Neural progenitor cell (in vitro differentiated cells): ENCODE results near the gene PLA2G5. TPM values are rescaled to one million over a fixed set of nuclear protein-coding genes. Genes with fewer than 3 reads are reported as not detected.
A peak's percentile ranks its signal among the peaks of the same experiment; 100 is the strongest.

Experiments
- DNase-seq: peaks from one replicate; pipeline ENCODE4 v3.0.0-alpha.2; 2016; ENCODE audit warnings: low spot score
- H2AFZ ChIP-seq: fragments of 200-600 bp; sonication (generic); replicated peaks from 2 replicates; pipeline ENCODE4 v1.6.1; 2016; ENCODE audit warnings: antibody characterized with exemption
- H3F3A ChIP-seq: fragments of 200-600 bp; sonication (generic); 2 replicates; pipeline ENCODE4 v1.6.1; 2016; ENCODE audit warnings: antibody characterized with exemption, low read depth
- H3K27ac ChIP-seq: fragments of 200-600 bp; sonication (generic); 2 replicates; pipeline ENCODE4 v1.5.1; 2016; ENCODE audit warnings: mild to moderate bottlenecking
- H3K27me3 ChIP-seq: fragments of 200-600 bp; sonication (generic); 2 replicates; pipeline ENCODE4 v1.6.1; 2016; ENCODE audit warnings: mild to moderate bottlenecking, moderate library complexity
- H3K36me3 ChIP-seq: fragments of 200-600 bp; sonication (generic); 2 replicates; pipeline ENCODE4 v1.5.1; 2016
- H3K4me1 ChIP-seq: fragments of 200-600 bp; sonication (generic); 2 replicates; pipeline ENCODE4 v1.6.1; 2016; ENCODE audit warnings: mixed run types
- H3K4me2 ChIP-seq: fragments of 200-600 bp; sonication (generic); 2 replicates; pipeline ENCODE4 v1.6.1; 2016
- H3K4me3 ChIP-seq: fragments of 200-600 bp; sonication (generic); 2 replicates; pipeline ENCODE4 v1.5.1; 2016
- H3K79me2 ChIP-seq: fragments of 200-600 bp; sonication (generic); 2 replicates; pipeline ENCODE4 v1.6.1; 2016; ENCODE audit warnings: low read depth
- H3K9ac ChIP-seq: fragments of 200-600 bp; sonication (generic); 2 replicates; pipeline ENCODE4 v1.6.1; 2016
- H3K9me3 ChIP-seq: fragments of 200-600 bp; sonication (generic); 2 replicates; pipeline ENCODE4 v1.5.1; 2016; ENCODE audit warnings: low read depth
- H4K20me1 ChIP-seq: fragments of 200-600 bp; sonication (generic); 2 replicates; pipeline ENCODE4 v1.6.1; 2016; ENCODE audit warnings: low read depth
- H3K27ac Mint-ChIP-seq: 3 replicates; pipeline ENCODE4 v1.8.0; 2021; ENCODE audit warnings: mixed read lengths
- H3K27me3 Mint-ChIP-seq: 2 replicates; pipeline ENCODE4 v1.8.0; 2022; ENCODE audit warnings: low read depth, mild to moderate bottlenecking, inconsistent platforms, moderate library complexity, mixed read lengths; ENCODE audit not compliant: insufficient read depth
- H3K36me3 Mint-ChIP-seq: 3 replicates; pipeline ENCODE4 v1.8.0; 2021; ENCODE audit warnings: mixed read lengths
- H3K4me1 Mint-ChIP-seq: 3 replicates; pipeline ENCODE4 v1.8.0; 2021; ENCODE audit warnings: mixed read lengths
- H3K4me3 Mint-ChIP-seq: 3 replicates; pipeline ENCODE4 v1.8.0; 2021; ENCODE audit warnings: mild to moderate bottlenecking, moderate library complexity, mixed read lengths
- H3K9me3 Mint-ChIP-seq: 3 replicates; pipeline ENCODE4 v1.8.0; 2020; ENCODE audit warnings: mixed read lengths
- EZH2 ChIP-seq: fragments of 200-600 bp; sonication (generic); IDR thresholded peaks from 2 replicates; pipeline ENCODE4 v1.6.1; 2017; ENCODE audit warnings: antibody characterized with exemption, mild to moderate bottlenecking, moderate library complexity
- EZH2phosphoT487 ChIP-seq: fragments of 200-600 bp; sonication (generic); IDR thresholded peaks from 2 replicates; pipeline ENCODE4 v1.6.1; 2017; ENCODE audit warnings: antibody characterized with exemption
- total RNA-seq: library from RNA; depleted of rRNA; stranded (reverse); fragments of >200 nt; gene quantifications from 2 replicates; pipeline ENCODE4 v1.2.3, GENCODE V29; 2015; ENCODE audit warnings: low replicate concordance
- TF ChIP-seq, protein P1 (sequence below): fragments of 200-600 bp; sonication (generic); IDR thresholded peaks from 2 replicates; pipeline ENCODE4 v1.5.1; 2017; ENCODE audit warnings: antibody characterized with exemption, mild to moderate bottlenecking

Gene PLA2G5
- total RNA-seq, 1 donor from 2014 or later: not detected

DNA sequence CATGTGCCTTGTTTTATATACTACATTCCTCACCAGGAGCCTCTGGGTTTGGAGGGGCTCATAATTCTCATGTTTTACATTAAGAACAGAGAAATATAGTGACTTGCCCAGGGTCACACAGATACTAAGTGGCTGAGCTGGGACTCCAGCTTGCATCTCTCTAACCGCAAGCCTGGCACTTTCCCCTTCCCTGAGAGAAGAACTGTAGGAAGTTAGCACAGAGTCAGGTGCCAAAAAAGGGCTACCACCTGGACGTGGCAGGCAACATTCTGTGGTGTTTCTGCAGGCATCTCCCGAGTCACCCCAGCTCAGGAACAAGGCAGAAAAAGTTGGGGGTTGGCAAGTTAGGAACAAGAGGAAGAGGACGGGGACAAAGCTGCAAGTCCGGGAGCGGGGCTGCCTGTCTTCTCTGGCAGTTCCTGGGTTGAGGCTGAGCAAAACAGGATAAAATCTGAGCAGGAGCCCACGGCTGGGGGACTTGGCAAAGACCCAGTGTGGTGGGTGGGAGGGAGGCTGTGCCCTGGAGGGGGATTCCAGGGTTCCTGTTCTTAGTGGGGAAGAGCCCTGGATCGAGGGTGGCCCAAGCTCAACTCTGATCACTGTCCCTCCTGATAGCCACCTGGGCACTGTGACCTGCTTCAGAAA, 9.8 kb downstream of the PLA2G5 start:
- no peaks in the 10 kb centered on the region for H4K20me1 ChIP-seq
- no peak overlapping the region for H3K4me3 ChIP-seq

DNA sequence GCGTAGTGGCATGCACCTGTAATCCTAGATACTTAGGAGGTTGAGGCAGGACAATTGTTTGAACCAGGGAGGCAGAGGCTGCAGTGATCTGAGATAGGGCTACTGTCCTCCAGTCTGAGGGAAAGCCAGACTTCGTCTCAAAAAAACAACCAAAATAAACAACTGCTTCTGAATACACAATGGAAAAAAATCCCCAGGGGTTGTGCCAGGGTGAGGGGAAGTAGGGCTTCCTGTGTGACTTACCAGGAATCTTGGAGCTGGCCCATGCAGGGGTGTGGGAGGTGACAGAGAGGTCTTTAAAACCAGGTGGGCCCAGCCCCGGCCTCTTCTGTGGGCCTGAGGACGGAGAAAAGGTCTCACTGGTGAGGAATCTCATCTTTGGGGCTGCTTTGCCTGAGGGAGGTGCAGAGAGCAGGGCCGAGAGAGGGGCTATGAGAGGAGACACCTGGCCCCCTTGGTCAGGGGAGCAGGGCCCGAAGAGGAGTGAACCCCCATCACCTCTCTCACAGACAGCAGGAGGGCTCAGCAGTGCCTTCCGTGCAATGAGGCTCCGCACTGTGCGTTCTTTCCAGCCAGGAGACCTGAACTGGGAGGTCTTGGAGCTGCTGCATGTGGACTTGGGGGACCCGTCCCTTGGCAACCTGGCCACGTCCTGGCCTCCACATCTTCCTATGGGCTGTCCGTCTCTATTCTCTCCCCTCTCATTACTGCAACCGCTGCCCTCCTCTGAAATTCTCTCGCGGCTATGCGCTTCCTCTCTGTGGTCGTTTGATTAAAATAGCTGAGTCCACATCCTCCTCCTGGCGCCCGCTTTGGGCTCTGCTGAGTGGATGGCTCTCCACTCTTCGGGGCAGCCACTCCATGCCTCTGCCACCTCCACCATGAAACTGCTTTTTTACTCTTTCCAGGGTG, 10.7 kb downstream of the PLA2G5 start:
- H3K79me2 ChIP-seq: no peaks in the 10 kb centered on the region
- H3F3A ChIP-seq: no peaks in the 10 kb centered on the region
- TF ChIP-seq, protein P1, sequence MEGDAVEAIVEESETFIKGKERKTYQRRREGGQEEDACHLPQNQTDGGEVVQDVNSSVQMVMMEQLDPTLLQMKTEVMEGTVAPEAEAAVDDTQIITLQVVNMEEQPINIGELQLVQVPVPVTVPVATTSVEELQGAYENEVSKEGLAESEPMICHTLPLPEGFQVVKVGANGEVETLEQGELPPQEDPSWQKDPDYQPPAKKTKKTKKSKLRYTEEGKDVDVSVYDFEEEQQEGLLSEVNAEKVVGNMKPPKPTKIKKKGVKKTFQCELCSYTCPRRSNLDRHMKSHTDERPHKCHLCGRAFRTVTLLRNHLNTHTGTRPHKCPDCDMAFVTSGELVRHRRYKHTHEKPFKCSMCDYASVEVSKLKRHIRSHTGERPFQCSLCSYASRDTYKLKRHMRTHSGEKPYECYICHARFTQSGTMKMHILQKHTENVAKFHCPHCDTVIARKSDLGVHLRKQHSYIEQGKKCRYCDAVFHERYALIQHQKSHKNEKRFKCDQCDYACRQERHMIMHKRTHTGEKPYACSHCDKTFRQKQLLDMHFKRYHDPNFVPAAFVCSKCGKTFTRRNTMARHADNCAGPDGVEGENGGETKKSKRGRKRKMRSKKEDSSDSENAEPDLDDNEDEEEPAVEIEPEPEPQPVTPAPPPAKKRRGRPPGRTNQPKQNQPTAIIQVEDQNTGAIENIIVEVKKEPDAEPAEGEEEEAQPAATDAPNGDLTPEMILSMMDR: no peak
- no peak for TF ChIP-seq EZH2phosphoT487
- H3K36me3 ChIP-seq: no peaks in the 10 kb centered on the region
- H3K4me1 ChIP-seq: no peaks in the 10 kb centered on the region
- no peak overlapping the region for H3K27ac ChIP-seq
- Mint-ChIP-seq H3K9me3 (no peaks in the 10 kb centered on the region), H3K27me3 (peaks cover 9% of the 10 kb centered on the region), H3K4me1 (no peaks in the 10 kb centered on the region), H3K27ac (no peak overlapping the region), H3K4me3 (no peak overlapping the region), H3K36me3 (no peaks in the 10 kb centered on the region)
- no peaks in the 10 kb centered on the region for H4K20me1 ChIP-seq
- no peak overlapping the region for H3K4me2 ChIP-seq
- no peak for DNase-seq
- no peak overlapping the region for H3K4me3 ChIP-seq
- H3K27me3 ChIP-seq: no peaks in the 10 kb centered on the region
- no peak overlapping the region for H3K9ac ChIP-seq
- H2AFZ ChIP-seq: no peak overlapping the region
- no peaks in the 10 kb centered on the region for H3K9me3 ChIP-seq

More for the DNA sequence above, 9.8 kb downstream of the PLA2G5 start:
- TF ChIP-seq EZH2phosphoT487: no peak
- TF ChIP-seq EZH2: no peak
- TF ChIP-seq, protein P1: no peak
- no peaks in the 10 kb centered on the region for H3K9me3 Mint-ChIP-seq
- Histone ChIP-seq H3K9me3 (no peaks in the 10 kb centered on the region), H2AFZ (no peak overlapping the region), H3F3A (no peaks in the 10 kb centered on the region), H3K36me3 (no peaks in the 10 kb centered on the region), H3K9ac (no peak overlapping the region), H3K27me3 (no peaks in the 10 kb centered on the region), H3K79me2 (no peaks in the 10 kb centered on the region), H3K27ac (no peak overlapping the region), H3K4me2 (no peak overlapping the region), H3K4me1 (no peaks in the 10 kb centered on the region)
- H3K36me3 Mint-ChIP-seq: no peaks in the 10 kb centered on the region
- H3K4me1 Mint-ChIP-seq: no peaks in the 10 kb centered on the region
- H3K27ac Mint-ChIP-seq: peak overlapping the region; percentile 92
- H3K4me3 Mint-ChIP-seq: no peak overlapping the region
- H3K27me3 Mint-ChIP-seq: peaks cover 9% of the 10 kb centered on the region
- no peak for DNase-seq

DNA sequence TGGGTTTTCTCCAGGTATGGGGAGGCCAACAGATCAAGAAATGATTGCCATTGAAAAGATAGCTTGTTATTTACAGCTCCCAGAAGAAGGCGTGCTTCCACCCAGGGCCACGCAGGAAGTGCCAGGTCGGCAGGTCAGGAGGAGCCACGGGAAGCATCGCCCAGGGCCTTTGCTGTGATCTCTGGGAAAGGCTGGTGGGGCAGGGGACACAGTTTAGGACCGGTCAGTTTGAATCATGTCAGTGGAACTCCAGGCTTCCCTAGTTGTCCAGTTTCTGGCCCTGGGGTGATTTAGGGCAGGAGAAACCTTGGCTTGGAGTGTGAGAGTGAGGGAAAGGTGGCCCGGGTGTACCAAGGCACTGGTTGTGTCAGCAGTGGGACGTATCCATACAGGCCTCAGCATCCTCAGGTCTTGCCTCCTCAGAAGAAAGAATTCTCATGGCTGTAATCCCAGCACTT, 11.4 kb downstream of the PLA2G5 start:
- no peaks in the 10 kb centered on the region for H3K36me3 Mint-ChIP-seq
- H3K4me2 ChIP-seq: no peak overlapping the region
- DNase-seq: no peak
- no peaks in the 10 kb centered on the region for H3K27me3 ChIP-seq
- H3K79me2 ChIP-seq: no peaks in the 10 kb centered on the region
- H3K4me3 ChIP-seq: no peak overlapping the region
- H2AFZ ChIP-seq: no peak overlapping the region
- H3K4me3 Mint-ChIP-seq: no peak overlapping the region
- no peak overlapping the region for H3K27ac ChIP-seq
- no peaks in the 10 kb centered on the region for H3K36me3 ChIP-seq
- no peaks in the 10 kb centered on the region for H3K4me1 Mint-ChIP-seq
- no peak overlapping the region for H3K27ac Mint-ChIP-seq
- H3K27me3 Mint-ChIP-seq: peaks cover 9% of the 10 kb centered on the region
- H3K9me3 Mint-ChIP-seq: no peaks in the 10 kb centered on the region
- no peaks in the 10 kb centered on the region for H3K4me1 ChIP-seq
- TF ChIP-seq EZH2phosphoT487: no peak
- TF ChIP-seq, protein P1: no peak
- TF ChIP-seq EZH2: no peak
- no peaks in the 10 kb centered on the region for H3F3A ChIP-seq
- no peak overlapping the region for H3K9ac ChIP-seq
- H3K9me3 ChIP-seq: no peaks in the 10 kb centered on the region
- H4K20me1 ChIP-seq: no peaks in the 10 kb centered on the region
